Measurements from ENCODE around the gene ZBTB20.

GRCh38 chr3:114939920-114940319, 207.2 kb downstream of the ZBTB20 start:
- TF ChIP-seq CTCF (IDR thresholded peaks at IDR 0.05; ENCODE audit: low read length): no peak
- TF ChIP-seq EZH2phosphoT487 (IDR thresholded peaks at IDR 0.05; ENCODE audit: low read length): no peak
- no peak for TF ChIP-seq EZH2 (optimal IDR thresholded peaks at IDR 0.05; ENCODE audit: low read depth, low read length)

All from MM.1S (cell line).